HG02852 (cell line): ENCODE results near the gene LYG2.
"Not testable (repeated sequence)": the region's sequence is repeated elsewhere in the genome, so short reads cannot be mapped to it uniquely, and the experiment has no call there.

Experiments
- ATAC-seq: cut with Tn5 transposase; IDR thresholded peaks from one replicate; pipeline ENCODE4 v1.9.1; 2021; ENCODE audit warnings: mild to moderate bottlenecking, moderate library complexity; ENCODE audit not compliant: unreplicated experiment

Gene LYG2

GRCh38 chr2:99201959-99202678 is 53.3 kb downstream of the LYG2 start:
- no peak for ATAC-seq

- no peak for ATAC-seq
Measured at GRCh38 chr2:99200076-99200800, 55.2 kb downstream of the LYG2 start.

GRCh38 chr2:99198103-99198841 is 57.2 kb downstream of the LYG2 start:
- no peak for ATAC-seq

- ATAC-seq, result not testable (repeated sequence)
Measured at GRCh38 chr2:99192364-99192763, 63.1 kb downstream of the LYG2 start.
